LNCAP (cell line): ENCODE results near the gene SMYD3.

Source experiments
- TF ChIP-seq, protein P1 (sequence below): fragments of 450-650 bp; IDR thresholded peaks from 2 replicates; pipeline ENCODE4 v1.5.1; 2017; ENCODE audit warnings: mild to moderate bottlenecking

Gene SMYD3

DNA sequence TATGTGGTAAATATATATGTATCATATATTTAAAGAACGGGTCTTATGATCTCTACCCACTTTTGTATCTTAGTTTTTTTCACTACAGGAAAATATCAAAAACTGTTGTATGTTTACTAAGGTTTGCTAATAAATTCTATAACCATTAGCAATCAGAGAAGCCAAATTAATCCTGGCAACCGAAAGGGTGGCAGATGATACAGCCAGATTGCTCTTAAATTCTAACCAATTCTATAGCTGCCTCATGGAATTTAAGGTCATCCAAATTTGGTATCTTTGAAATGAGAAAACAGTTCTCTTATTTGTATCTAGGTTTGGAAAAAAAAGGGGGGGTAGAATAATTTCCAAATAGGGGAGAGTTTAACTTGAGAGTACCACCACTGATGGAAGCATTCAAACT lies 591.2 kb downstream of the SMYD3 start:
- TF ChIP-seq, protein P1, sequence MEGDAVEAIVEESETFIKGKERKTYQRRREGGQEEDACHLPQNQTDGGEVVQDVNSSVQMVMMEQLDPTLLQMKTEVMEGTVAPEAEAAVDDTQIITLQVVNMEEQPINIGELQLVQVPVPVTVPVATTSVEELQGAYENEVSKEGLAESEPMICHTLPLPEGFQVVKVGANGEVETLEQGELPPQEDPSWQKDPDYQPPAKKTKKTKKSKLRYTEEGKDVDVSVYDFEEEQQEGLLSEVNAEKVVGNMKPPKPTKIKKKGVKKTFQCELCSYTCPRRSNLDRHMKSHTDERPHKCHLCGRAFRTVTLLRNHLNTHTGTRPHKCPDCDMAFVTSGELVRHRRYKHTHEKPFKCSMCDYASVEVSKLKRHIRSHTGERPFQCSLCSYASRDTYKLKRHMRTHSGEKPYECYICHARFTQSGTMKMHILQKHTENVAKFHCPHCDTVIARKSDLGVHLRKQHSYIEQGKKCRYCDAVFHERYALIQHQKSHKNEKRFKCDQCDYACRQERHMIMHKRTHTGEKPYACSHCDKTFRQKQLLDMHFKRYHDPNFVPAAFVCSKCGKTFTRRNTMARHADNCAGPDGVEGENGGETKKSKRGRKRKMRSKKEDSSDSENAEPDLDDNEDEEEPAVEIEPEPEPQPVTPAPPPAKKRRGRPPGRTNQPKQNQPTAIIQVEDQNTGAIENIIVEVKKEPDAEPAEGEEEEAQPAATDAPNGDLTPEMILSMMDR, result no peak

DNA sequence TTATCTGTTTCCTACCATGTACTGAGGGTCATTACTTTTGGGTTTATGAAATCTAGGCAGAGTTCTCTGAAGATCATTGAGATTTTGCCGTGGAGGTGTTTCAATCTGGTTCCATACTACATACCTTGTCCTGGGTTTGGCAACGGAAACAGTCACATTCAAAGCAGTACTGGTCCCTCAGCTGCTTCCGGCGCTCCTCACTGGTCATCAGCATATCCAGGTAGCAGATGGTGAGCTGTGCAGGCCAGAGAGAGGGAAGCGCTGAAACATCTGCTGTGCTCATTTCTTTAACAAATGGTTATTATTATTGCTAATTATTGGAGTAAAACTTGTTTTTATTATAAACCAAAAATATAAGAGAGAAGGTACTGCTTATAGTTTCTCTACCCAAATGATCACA lies 591.7 kb downstream of the SMYD3 start:
- TF ChIP-seq, protein P1, result no peak

DNA sequence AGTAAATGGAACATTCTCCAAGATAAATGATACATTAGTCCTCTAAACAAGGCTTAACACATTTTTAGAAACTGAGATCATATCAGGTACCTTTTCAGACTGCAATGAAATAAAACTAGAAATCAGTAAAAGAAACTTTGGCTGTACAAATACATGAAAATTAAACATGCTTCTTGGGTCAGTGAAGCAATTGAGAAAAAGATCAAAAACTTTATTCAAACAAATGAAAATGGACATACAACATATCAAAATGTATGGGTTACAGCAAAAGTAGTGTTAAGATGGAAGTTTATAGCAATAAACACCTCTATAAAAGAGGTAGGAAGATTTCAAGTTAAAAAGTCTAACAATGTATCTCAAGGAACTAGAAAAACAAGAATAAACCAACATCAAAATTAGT lies 598.5 kb downstream of the SMYD3 start:
- TF ChIP-seq, protein P1, result no peak

DNA sequence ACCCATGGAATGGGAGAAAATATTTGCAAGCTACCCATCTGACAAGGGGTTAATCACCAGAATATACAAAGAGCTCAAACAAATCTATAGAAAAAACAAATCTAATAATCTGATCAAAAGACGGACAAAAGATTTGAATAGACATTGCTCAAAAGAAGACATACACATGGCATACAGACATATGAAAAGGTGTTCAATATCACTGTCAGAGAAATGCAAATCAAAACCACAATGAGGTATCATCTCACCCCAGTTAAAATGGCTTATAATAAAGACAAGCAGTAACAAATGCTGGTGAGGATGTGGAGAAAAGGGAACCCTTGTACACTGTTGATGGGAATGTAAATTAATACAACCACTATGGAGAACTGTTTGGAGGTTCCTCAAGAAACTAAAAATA lies 600.9 kb downstream of the SMYD3 start:
- TF ChIP-seq, protein P1, result no peak

DNA sequence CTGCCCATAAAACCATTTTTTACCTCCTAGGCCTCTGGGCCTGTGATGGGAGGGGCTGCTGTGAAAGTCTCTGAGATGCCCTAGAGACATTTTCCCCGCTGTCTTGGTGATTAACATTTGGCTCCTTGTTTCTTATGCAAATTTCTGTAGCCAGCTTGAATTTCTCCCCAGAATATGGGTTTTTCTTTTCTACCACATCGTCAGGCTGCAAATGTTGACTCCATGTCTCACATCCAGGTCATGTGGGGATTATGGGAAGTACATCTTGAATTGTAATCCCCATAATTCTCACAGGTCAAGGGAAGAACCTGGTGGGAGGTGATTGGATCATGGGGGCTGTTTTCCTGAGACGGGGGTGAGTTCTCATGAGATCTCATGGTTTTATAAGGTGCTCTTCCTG lies 603.2 kb downstream of the SMYD3 start:
- TF ChIP-seq, protein P1, result no peak

DNA sequence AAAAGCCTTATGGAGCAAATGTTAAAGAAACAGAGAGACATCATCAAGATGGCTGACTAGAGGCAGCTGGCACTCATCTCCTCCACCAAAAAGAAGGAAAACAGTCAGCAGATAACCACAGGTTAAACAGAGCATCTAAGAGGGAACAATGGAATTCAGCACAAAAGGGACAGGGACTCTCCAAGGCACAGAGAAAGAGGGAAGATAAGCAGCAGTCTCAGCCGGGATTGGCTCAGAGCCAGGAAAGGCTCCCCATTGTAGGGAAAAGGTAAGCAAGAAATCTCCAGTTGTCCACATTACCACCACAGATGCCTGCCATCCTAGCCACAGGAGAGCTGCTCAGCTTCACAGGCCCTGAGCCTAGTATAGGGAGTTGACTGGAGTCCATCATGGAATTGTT lies 605.5 kb downstream of the SMYD3 start:
- TF ChIP-seq, protein P1, result no peak

DNA sequence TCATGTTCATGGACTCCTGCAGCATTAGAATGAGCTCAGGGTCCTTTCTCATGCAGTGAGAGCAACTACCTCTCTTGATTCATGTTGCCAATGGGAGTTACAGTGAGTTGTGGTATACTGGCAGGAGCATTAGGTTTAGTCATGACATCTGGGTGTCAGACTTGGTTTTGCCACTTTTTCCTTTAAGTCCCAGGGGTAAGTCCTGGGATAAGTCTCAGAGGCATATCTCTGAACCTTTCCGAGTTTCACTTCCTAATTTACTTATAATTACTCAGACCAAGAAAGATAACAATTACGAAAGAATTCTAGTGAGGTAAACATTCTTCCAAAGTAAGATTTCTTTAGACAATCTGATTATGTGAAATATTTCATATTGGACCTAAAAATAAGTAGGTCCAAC lies 606.0 kb downstream of the SMYD3 start:
- TF ChIP-seq, protein P1, result no peak

DNA sequence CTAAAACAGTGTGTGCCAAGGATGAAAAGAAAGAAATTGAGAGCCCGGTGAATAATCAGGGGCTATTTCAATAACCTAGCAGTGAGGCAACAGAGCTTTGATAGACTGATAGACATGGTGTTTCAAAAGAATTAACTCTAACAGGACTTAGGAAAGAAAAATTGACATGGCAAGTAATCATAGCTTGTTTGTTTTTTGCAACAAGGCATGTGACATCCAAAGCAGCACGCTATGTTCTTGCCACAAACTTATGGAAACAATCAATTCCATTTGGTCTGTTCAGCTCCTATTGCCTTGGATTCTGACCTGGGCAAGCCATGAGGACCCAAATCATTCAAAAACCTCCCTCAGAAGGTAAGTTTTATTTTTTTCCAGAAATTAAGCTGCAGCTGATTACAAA lies 608.5 kb downstream of the SMYD3 start:
- TF ChIP-seq, protein P1, result no peak
